HG03139 (cell line): ENCODE measurements around the gene CNOT10.
"Not testable (repeated sequence)": the region's sequence is repeated elsewhere in the genome, so short reads cannot be mapped to it uniquely, and the experiment has no call there.

Experiments
- ATAC-seq: cut with Tn5 transposase; IDR thresholded peaks from one replicate; pipeline ENCODE4 v1.9.1; 2021; ENCODE audit not compliant: unreplicated experiment

CNOT10 gene

DNA sequence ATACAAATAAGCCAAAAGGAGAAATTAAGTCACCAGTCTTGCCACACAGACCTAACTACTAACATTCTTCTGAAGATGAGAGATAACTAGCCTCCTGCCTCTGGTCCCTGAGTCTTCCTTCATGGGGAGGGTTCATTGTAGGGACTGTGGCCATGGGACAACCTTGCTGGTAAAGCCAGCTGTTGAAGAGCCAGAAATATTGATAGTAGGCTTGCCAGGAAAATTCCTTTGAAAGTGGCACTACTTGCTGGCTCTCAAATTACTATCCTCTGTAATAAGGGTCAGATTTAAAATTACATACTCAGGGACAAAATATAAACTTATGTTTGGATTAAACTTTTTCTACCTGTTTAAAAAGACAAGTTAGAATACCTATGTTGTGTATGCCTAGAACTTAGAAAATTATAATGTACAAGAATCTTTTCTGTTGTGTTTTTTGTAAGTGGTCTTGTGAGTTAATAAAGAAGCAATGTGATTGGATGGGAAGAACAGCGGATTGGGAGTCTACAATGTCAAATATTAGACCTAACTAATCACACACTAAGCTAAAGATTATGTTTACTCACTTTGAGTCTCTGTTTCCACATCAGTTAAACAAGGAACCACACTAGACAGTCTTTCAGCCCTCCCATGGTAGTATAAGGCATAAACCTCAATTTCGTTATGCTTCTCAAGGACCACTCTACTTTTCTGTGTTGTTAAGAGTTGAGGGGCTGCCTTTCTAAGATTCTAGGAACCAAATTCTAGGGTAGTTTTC lies 72.8 kb downstream of the CNOT10 start:
- no peak for ATAC-seq

DNA sequence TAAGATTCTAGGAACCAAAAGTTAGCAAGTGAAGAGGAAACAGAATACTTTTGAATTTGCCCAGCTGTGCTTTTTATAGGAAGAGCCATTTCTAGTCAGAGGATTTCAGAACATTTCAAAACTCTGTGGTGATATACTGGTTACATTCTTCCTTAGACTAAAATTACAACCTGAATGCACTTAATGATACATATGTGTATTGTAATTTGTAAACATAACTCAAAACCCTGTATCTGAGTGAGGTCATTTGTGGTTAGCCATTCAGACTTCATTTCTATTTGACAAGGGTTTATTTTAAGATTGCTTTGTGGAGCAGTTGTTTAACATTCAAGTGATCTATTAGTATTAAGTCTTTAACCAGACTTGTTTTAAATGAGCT lies 73.4 kb downstream of the CNOT10 start:
- no peak for ATAC-seq

- no peak for ATAC-seq
Measured at GRCh38 chr3:32759342-32759741, 74.4 kb downstream of the CNOT10 start.

- ATAC-seq = no peak
Measured at GRCh38 chr3:32764481-32764880, 79.5 kb downstream of the CNOT10 start.

- ATAC-seq = no peak
Measured at GRCh38 chr3:32778389-32778788, 93.4 kb downstream of the CNOT10 start.

DNA sequence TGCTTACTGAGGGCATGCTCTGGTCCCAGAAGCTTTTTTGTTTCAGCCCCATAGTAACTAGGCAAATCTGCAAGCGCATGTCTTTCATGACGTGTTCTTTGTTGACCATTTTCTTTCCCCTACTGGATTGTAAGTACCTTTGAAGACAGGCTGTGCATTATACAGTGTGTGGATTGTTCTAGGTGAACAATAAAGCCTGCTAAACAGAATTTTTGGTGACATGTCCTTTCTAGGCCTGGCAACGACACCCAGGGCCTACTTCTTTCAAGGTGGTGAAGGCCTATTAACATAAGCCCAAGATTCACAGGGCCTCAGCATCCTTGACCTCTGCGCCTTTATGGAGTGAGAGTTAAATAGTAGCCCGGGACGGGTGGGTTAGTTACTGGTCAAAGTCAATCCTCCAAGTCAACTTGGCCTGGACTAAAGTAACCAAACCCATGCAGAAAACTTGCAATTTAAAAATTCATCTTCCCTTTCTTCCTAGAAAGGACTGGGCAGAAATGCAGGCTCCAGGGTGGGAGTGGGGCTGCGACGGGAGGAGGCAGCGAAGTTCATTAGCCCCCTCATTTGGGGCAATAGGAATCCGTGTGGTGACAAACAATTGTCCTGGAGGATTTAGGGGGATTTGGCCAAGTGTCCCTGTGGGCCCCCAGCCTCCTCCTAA lies 95.2 kb downstream of the CNOT10 start:
- no peak for ATAC-seq

GRCh38 chr3:32780735-32781210 lies 95.8 kb downstream of the CNOT10 start:
- peak; percentile 15 for ATAC-seq

- peak; percentile 97 for ATAC-seq
Measured at GRCh38 chr3:32781211-32781968, 96.4 kb downstream of the CNOT10 start.

GRCh38 chr3:32781969-32782270 lies 96.9 kb downstream of the CNOT10 start:
- not testable (repeated sequence) for ATAC-seq

GRCh38 chr3:32782407-32782806 lies 97.4 kb downstream of the CNOT10 start:
- ATAC-seq = no peak

DNA sequence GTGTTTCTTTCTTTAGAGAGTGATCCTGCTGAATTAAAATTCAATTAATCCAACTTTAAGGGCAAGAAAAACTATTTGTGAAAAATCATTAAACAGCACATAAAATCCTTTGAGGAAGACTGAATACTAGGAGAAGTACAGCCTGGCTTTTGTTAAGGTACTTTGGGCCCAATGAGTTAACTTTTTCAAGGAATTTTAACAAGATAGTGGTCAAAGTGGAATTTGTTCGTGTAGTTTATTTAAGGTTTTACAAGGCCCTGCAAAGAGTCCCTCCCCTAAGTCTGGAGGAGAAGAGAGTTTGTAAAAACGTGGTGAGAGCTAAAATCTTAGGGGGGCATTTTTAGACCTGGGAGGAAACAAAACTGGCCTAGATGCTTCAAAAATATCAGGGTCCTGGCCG lies 106.8 kb downstream of the CNOT10 start:
- no peak for ATAC-seq

- no peak for ATAC-seq
Measured at GRCh38 chr3:32794487-32795308, 109.7 kb downstream of the CNOT10 start.

GRCh38 chr3:32796384-32796950 lies 111.5 kb downstream of the CNOT10 start:
- ATAC-seq = not testable (repeated sequence)

- ATAC-seq = no peak
Measured at GRCh38 chr3:32797776-32798175, 112.8 kb downstream of the CNOT10 start.

DNA sequence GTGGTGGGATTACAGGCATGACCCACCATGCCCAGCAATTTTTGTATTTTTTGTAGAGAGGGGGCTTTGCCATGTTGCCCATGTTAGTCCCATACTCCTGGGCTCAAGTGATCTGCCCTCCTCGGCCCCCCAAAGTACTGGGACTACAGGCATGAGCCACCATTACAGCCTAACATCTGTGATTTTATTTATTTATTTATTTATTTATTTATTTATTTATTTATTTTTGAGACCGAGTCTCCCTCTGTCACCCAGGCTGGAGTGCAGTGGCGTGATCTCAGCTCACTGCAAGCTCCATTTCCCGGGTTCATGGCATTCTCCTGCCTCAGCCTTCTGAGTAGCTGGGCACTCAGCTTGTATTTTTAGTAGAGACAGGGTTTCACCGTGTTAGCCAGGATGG lies 116.5 kb downstream of the CNOT10 start:
- not testable (repeated sequence) for ATAC-seq

DNA sequence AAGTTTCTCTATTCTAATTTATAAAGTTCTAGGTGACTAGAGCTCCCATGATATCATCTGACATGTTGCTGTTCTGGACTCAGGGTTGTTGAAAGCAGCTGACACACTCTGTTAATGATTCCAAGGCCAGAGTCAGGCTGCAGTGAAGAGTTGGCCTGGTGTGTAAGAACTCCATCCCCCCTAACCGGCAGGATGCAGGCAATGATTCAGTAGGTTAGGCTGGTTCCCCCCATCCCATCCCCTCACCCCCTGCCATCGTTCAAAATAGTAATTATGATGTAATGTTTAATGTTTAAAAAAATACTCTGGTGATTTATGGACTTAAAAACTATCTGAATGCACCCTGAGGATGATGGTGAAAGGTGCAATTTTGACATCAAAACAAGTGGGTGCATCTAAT lies 128.2 kb downstream of the CNOT10 start:
- ATAC-seq = peak; percentile 69

GRCh38 chr3:32814361-32814760 lies 129.4 kb downstream of the CNOT10 start:
- no peak for ATAC-seq

GRCh38 chr3:32815841-32816438 lies 131.0 kb downstream of the CNOT10 start:
- ATAC-seq = no peak

GRCh38 chr3:32816439-32817256 lies 131.7 kb downstream of the CNOT10 start:
- no peak for ATAC-seq

DNA sequence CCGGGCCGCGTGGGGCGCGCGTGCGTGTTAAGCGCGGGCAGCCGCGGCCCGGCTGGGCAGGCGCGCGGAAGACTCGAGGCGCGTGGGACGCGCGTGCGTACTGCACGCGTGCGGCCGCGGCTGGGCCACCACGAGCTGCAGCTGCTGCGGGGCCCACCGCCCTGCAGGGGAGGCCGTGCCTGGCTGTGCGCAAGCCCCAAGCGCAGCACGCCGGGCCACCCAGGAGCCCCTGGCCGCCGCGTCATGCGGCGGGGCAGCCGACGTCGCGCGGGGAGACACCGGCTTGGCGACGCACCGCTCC lies 132.2 kb downstream of the CNOT10 start:
- ATAC-seq = no peak
